CD4-positive, alpha-beta T cell treated with Interleukin-17A for 4 hours (primary cell): ENCODE results near the gene FAM193B.
A peak's percentile ranks its signal among the peaks of the same experiment; 100 is the strongest.
"Not testable (repeated sequence)": the region's sequence is repeated elsewhere in the genome, so short reads cannot be mapped to it uniquely, and the experiment has no call there.

Experiments
- DNase-seq: peaks from one replicate; pipeline ENCODE4 v3.0.0-alpha.2; 2020; ENCODE audit warnings: mixed read lengths

Gene FAM193B

DNA sequence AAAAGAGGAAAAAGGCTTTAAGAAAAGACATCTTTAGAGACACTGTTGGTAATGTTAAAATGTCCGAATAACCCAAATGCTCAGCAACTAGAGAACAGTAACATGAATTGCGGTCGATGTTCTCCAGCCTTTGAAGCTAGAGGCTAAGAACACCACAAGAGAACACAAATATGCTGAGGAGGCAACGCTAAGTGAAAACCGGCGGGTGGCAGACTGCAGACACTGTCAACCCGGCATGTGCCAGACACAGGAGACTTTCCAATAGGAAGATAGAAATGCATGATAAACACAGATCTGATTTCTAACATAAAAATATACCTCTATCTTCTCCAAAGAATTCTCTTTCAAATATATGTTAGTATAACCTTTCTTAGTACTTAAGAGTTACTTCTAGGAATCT is 19.2 kb downstream of the FAM193B start:
- no peak for DNase-seq

DNA sequence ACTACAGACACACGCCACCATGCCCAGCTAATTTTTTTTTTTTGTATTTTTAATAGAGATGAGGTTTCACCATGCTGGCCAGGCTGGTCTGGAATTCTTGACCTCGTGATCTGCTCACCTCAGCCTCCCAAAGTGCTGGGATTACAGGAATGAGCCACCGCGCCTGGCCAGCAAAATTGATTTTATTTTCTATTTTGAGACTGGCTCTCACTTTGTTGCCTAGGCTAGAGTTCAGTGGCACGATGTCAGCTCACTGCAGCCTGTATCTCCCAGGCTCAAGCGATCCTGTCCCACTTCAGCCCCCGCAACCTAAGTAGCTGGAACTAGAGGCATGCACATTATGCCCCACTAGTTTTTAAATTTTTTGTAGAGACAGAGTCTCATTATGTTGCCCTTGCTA is 19.9 kb downstream of the FAM193B start:
- DNase-seq: not testable (repeated sequence)

DNA sequence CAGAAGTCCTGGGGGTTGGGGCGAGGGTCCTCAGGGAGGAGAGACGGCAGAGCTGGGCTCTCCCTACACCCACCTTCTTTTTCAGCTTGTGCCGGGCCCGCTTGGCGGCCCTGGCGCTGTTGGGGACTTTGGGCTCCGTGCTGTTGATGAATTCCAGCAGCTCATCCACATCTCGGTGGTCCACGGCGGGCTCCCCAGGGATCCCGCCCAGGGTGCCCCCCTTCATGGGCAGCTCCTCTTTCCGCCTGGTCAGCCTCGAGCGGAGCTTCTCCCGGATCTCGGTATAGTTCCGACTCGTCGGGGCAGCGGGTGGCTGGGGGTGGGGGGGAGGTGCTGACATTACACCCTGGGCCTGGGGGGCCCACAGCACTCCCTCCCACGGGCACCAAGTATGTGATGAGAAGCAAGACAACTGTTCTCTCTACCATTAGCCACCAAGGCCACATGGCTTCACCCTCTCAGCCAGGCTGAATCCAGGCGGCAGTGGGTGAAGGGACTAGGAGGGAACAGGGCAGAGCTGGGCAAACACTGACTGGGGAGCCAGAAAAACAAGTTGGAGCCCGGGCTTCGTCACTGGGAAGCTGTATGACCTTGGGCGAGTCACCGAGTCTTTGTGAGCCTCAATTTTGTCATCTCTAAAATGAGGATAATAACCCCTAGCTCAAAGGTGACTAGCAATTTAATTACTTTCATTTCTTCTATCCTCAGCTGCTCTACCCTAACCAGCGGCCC is 23.0 kb downstream of the FAM193B start:
- DNase-seq: no peak

DNA sequence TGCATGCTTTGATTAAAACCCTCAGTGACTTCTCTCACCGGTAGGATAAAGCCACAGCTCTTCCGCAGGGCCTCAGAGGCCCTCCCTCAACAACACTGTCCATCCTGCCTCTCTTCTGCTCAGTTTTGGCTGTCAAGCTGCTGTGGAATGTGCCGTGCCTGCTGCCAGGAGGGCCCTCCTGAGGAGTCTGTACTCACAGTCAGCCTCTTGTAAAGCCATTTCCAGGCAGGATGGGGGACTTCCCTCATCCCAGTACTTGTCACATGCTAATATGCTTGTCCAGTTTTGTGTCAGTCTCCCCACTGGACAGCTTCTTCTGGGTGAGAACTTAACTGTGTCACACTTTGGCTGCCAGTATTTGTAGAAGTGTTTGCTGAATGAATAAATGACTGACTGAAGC is 23.7 kb downstream of the FAM193B start:
- DNase-seq: no peak

DNA sequence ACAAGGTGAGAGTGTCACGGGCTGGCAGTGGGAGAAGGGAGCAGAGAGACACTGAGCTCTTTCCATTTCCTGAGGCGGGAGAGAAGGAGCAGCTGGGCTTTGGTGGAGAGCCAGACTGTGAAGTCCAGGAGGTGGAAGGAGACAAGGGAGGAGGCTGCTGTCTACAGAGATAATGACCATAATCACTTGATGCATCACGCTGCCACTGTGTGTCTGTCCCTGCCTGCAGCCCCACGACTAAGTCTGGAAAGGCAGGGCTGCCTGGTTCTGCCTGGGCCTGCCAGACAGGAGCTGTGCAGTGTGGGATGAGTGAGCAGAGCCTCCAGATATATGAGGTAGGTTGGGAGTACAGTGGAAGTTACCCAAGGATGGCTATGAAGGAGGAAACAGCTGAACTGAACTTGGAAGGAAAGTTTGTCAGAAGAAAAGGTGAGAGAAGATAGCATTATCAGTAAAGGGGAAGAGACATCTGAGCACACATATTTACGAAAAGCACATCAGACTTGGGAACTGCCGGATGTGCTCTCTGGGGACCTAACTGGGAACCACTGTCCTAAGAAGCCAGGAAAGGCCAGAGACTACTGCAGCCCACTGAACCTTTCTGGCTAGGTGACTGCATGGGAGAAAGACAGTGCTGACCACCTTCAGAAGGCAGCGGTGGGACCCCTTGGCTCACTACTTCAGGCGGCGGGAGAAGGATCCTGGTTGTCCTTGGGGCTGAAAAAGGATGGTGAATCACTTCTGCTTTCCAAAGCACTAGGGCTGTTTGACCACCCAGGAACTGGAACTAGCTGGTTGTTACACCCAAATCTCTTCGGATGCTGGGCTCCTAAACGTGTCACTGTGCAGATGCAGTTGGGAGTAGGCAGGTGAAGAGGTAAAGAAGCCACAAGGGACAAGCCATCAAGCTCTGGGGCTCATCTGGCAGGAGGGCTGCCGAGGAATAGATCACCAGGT is 24.8 kb downstream of the FAM193B start:
- no peak for DNase-seq

DNA sequence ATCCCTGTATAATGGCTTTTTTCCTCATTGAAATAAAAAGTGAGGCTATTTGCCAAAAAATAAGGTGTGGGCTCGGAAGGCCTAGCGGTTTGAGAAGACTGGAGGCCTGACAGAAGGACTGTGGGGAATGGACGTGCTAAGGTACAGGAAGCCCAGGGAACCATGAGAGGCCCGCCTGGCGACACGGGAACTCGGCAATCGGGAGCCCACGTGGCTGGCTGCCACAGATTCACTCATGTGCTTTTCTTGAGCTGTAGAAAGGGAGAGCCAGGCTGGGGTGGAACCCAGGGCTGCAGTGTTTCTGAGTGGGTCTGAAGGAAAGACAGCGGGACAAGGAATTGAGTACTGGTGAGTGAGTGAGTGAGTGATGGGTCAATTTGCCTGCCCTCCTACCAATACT is 25.7 kb downstream of the FAM193B start:
- no peak for DNase-seq

DNA sequence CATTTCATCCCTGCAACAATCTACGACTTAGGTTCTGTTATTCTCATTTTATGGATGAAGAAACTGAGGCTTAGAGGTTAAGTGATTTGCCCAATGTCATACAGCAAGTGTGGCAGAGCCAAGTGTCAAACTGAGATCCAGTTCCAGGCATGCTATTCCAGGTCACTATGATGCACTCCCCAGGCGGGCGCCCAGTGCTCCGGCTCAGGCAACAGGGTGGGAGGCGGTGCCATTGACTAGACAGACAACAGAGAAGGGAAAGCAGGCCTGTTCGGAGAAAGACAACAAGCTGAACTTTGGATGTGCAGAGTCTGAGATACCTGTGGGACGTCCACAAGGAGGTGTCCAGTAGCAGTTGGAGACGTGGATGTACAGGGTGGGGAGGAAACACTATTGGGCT is 26.8 kb downstream of the FAM193B start:
- DNase-seq: no peak

DNA sequence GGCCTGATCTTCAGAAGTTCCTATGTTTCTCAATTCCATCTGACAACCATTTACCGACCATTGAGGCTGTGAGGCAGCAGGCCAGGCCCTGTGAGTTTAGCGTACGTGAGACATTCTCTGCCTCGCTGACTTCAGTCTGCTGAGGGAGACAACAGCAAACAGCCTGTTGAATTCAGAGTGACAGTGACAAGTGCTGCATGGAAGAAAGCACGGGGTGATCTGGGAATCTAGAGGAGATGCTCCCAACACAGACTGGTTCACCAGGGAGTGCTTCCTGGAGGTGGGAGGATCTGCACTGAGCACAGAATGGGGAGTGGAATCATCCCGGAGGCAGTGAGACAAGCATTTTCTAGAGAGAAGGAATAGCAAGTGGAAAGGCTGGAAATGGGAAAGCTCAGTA is 27.6 kb downstream of the FAM193B start:
- DNase-seq: no peak

DNA sequence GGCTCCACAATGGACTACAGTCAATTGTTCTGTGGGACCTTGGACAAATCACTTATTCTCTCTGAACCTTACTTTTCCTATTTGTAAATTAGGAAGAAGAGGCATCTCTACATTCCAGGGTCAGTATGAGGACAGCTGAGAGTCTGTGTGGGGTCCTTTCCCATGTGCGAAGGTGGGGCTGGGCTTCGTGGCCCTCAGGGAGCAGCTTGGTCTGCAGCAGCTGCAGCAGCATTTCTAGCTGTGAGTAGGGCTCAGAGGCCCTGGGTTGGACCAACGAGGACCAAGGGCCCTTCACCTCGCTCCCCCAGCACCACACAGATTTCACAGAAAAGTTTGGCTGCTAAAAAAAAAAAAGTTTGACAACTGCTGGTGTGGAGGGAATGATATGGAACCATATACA is 28.2 kb downstream of the FAM193B start:
- no peak for DNase-seq

DNA sequence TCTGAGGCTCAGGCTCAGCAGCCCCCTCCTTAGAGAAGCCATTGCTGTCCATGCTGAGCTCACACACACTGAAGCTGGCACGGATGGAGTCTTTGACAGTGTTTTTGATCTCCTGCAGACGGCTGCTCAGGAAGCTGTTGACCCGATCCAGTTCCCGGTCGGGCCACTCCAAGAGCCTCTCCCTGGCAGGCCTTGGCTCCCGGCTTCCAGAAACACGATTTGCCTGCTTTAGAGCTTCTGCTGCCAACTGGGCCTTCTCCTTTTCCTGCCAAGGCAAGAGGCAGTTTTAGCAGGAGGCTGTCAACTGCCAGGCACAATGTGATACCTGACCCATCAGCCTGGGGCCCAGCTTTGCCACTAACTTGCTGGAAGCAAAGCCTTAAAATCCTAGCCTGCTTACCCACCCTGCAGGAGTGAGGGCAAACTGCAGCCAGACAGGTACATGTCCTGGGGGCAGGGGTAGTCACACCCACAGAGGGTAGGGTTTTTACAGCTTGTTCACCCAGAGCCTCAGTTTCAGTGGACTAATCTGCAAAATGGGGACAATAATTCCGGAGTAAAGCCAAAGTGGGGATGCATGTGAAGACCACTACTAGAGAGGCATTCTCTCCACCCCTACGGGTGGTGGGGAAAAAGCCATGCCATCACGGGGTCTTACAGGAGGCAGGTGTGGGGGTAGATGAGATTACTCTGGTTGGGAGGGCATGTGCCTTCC is 29.3 kb downstream of the FAM193B start:
- DNase-seq: no peak

DNA sequence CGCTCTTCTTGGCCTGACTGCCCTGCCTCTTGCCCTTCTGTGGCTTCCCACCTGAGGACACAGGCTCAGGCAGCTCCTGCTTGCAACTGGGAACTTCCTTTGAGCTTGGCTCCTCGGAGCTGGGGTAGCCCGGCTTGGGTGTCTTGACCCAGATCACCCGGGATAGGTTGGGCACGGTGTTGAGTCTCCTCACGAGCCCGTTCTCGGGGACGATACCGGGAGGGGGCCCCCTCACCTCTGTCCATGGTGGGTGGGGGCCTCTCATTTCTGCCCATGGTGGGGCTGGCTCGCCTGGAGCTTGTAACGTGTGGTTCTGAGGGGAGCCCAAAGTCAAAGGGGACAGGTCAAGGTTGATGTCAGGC is 29.8 kb downstream of the FAM193B start:
- DNase-seq: no peak

DNA sequence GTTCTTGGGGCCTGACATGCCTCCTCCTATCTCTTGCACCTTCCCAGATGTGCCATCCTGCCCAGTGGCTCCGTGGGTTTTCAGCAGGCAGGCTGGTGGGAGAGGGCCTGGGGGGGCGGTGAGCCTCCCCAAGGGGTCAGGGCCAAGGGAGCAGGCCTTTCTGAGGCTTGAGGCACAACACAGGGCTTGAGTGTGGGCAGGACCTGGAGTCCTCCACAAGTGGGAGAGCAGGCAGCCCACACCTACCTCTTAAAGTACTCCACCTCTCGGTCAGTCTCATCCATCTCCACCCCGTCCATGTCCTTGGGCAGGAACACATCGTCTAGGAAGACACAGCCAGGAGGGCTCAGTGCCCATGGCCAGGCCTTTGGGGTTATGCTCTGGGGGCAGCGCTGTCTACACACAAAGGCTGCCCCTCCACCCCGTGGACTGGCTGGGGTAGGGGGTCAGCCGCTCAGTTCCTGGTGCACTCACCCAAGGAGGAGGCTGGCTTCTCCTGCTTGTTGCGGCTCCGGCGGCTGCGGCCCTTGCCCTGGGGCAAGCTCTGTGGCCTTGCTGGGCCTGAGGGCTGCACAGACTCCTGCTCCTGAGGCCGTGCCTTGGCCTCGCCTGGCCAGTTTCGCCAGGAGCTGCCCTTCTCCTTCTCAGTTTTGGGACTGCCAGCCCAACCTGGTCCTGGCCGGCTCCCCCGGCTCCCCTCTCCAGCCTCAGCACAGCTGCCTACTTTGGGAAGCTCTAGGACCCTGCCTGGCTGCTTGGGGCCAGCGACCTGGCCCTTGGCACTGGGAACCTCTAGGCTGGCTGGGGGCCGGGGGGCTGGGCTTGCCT is 30.4 kb downstream of the FAM193B start:
- DNase-seq: no peak

DNA sequence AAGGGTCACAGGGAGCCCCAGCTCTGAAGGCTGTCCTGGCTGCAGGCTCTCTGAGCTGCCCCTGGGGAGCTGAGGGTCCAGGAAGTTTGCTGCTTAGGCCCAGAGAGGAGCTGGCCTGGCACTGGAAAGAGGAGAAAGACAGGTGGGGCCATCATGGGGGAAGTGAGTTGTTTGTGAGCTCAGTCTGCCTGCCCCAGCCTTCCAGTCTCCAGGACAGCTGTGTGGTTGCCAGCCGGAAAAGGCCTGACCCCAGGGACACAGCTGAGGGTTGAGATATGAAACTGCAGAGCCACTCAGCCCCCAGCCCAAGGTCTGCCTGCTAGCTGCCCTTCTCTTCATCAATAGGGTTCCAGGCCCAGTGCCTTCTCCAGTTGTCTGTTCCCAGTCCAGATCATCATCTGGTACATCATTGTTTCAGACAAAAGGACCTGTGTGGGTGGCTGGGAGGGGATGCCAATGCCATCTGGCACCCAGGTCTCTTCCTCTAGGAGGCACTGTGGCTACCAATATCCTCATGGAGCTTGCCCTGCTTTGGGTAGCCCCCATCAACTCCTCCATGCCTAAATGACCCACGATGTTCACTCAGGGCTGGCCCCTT is 33.3 kb downstream of the FAM193B start:
- no peak for DNase-seq

DNA sequence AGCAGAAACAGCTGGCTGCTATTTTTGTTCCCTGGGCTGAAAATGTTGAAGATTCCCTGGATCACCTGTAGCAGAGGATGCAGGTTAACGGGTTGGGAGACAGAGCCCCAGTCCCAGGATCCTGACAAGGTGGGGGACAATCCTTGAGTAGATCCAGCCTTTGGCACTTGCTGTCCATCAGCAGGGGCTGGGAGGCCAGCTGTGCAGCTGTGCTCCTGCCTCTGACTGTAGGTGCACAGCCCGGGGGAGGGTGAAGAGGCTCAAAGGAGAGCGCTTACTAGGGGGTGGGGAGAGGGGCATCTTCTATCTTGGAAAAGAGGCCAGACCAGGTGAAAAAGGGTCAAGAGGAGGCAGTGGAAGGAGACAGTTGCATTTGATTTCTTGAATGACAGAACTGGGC is 34.1 kb downstream of the FAM193B start:
- no peak for DNase-seq

DNA sequence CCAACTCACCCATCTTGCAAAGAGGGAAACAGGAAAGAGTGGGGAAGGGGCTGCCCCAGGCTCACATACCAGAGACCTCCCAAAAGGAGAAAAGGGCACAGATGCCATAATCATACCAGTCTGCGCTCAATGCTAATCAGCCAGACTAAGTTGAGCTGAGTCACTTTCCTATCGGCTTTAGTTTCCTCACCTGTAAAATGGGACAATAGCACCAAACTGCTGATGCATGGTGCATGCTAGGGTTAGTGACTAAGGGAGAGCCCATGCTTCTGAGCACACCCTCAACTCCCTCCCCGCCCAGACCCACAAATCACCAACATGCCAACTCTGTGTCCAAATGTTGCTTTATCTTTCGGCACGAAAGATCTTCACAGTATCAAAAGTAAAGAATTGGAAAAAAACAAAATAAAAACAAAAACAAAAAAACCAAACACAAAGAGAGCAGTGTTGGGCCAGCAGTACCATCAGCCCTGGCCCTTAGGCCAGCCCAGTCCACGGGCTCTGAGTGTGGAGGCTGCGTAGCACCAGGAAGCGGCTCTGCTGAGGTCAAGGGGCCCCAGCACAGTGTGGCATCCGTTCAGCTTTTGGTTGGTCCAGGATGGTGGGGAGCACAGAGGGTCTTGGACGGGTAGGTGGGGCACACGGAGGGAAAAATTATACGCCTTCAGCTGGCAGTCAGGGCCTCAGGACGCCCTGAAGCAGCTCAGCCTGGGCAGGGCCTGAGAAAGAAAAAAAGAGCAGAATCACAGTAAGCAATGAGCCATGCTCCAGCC is 34.7 kb downstream of the FAM193B start:
- DNase-seq: no peak

DNA sequence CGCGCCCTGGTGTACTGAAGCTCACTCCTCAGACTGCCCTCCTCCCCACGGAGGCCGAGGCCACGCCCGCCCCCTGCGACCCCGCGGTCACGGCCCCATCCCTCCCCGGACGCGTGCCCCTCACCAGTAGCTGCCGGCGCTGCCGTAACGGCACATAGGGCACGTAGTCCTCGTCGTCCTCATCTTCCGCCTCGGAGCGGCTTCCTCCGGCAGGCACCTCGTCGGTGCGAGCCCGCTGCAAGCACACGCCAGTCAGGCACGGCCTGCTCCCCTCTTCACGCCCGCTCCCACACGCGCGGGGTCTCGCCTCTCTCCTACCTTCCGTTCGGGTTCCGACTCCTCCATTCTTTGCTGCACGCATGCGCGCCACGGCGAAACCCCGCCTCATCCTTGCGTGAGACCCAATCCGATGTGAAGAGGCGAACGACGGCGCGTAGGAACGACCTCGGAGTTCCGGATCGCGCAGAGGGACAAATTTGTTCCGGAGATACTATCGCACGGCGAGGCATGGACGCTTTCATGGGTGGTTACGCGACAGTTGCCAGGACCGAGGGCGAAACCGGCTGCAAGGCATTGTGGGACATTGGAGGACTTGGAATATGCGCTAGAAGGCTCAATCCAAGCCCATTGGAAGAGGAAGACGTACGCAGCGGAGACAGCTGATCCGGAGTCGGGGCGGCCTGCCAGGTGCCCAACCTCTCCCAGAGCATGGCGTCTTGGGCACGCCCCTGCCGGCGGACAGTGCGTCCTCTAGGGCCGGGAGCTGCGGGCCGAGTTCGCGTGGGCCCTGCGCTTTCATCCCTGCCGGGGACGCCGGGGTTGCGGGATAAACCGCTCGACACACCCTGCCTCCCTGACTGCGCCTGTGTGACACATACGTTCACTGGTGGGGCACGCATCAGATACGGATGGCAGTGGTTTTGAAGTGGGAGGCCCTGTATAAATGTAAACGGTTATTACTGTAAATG is 37.5 kb downstream of the FAM193B start, which contains the start of gene DDX41:
Gene DDX41, minus strand, starts transcription at position 361 of the 968 bp plus-strand sequence. Its CDS starts 16 bp downstream, at position 345.
- peak; percentile 97 for DNase-seq

DNA sequence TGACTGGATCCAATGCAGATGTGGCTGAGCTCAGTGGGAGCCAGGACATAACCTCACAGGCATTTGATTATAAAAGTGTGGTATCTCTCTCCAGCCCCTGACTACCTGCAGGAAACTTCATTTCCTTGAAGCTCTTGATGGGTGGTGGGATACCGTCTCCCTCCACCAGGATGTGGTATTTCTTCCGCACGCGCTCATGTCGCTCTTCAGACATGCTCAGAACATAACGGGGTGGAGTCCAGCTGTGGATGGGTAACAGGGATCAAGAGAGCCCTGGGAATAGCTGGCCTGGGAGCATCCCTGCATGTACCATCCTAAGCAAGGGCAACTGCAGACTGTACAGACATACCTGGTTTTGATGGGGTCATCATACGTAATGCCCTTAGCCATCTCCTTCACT is 38.8 kb downstream of the FAM193B start:
- no peak for DNase-seq

DNA sequence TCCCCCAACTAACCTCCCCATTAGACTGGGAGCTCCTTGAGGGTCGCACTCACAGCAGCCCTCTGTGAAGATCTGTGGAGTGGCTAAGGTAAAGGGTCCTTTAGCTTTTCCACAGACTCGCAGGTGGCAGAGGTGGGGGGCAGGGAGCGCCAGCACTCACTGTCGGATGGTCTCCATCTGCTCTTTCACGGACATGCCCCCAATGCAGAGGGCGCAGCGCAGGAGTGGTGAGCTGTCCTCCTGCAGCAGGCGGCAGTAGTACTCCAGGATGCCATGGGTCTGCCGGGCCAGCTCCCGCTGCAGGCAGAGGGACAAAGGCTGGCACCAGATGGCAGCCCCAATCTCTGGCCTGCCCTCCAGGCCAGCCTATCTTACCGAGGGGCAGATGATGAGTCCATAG is 39.8 kb downstream of the FAM193B start:
- no peak for DNase-seq

DNA sequence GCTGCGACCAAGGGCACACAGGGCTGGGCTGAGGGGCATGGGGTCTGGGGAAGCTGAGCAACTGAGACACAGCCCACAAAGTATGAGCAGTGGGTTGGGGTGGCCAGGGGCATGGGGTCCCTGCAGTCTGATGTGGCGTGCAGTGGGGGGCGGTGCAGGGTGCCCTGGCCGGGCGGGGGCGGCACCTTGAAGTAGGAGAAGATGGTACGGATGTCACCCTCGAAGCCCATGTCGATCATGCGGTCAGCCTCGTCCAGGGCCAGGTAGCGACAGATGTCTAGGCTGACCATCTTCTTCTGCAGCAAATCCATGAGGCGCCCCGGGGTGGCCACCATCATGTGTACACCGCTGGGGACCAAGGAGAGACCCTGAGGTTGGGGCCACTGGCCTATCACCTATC is 40.9 kb downstream of the FAM193B start:
- DNase-seq: no peak
